ENCODE results near the gene SLC9A3. TPM values are rescaled to one million over a fixed set of nuclear protein-coding genes. Genes with fewer than 3 reads are reported as not detected.

SLC9A3 gene
- 1.1 and 1.3 TPM in 2 replicates for total RNA-seq

DNA sequence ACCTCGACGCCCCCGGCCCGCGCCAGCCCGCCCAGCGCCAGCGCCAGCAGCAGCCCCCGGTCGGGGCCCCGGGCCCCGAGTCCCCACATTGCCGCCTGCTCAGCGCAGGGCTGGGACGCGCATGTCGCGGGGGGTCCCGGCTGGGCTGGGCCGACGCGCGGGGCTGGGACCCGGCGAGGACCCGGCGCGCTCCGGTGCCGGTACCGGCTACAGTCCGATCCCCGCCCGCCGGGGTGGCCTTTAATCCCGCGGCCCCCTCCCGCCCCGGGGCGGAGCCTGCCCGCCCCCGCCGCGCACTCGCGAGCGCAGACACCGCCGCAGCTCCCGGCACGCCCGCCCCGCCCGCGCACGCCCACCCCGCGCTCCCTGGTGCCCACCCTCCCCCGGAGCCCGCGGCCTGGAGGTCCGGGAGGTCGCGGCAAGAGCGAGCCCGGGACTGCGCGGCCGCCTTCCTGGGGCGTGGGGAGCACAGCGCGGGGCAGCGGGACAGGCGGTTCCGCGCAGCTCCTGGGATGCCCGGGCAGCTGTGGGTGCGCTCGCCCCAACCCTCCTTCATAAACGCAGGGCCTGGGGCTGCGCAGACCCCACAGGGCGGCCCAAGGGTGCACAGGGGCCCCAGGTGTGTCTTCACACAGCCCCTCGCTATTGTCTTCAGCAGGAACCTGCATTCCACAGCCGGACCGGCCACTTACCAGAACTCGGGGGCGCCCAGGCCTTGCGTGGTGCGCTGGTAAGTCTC, at the start of gene SLC9A3:
Gene SLC9A3, minus strand, starts transcription at position 216 of the 739 bp plus-strand sequence.

GRCh38 chr5:442335-443238, 81.7 kb downstream of the SLC9A3 start, which contains the start of gene EXOC3:
Gene EXOC3, plus strand, starts transcription at chr5:443176. Its CDS starts 3,030 bp downstream, at chr5:446206.

Small RNAs within 50 kb of the gene (small RNA-seq; reads per million reads assigned to genes)
- gene MIR4456, result not detected

Other genes starting within 250 kb of the SLC9A3 start
- gene AHRR, start 202.7 kb downstream of the SLC9A3 start, total RNA-seq, result 20.1 and 21.1 TPM in 2 replicates
- gene EXOC3, start 81.3 kb downstream of the SLC9A3 start, total RNA-seq, result 37.1 and 37.9 TPM in 2 replicates
- 2.0 and 2.2 TPM in 2 replicates for gene CEP72, start 87.9 kb upstream of the SLC9A3 start, total RNA-seq
- under 0.01 TPM in 2 replicates for gene TPPP, start 168.9 kb upstream of the SLC9A3 start, total RNA-seq

Measured in articular chondrocyte of knee joint (primary cell).